Trophoblast cell (in vitro differentiated cells and primary cell): ENCODE measurements around the gene ARPC1B.
"Not testable (repeated sequence)": the region's sequence is repeated elsewhere in the genome, so short reads cannot be mapped to it uniquely, and the experiment has no call there.

Experiments used
- DNase-seq, 2 donors: peaks; one replicate each; pipeline ENCODE4 v3.0.0-alpha.2; 2016
- H2AFZ ChIP-seq: 2 replicates; pipeline ENCODE4 v1.6.1; 2013; ENCODE audit warnings: low read length, moderate library complexity, mild to moderate bottlenecking; ENCODE audit not compliant: insufficient read depth, poor library complexity
- H2AK5ac ChIP-seq: 2 replicates; pipeline ENCODE4 v1.6.1; 2013; ENCODE audit warnings: mild to moderate bottlenecking, low read length
- H2BK120ac ChIP-seq: 2 replicates; pipeline ENCODE4 v1.6.1; 2013; ENCODE audit warnings: low read length, mild to moderate bottlenecking, moderate library complexity; ENCODE audit not compliant: insufficient read depth, poor library complexity
- H2BK12ac ChIP-seq: 2 replicates; pipeline ENCODE4 v1.6.1; 2013; ENCODE audit warnings: mild to moderate bottlenecking, low read length, moderate library complexity
- H2BK5ac ChIP-seq: 2 replicates; pipeline ENCODE4 v1.6.1; 2013; ENCODE audit warnings: low read length, low read depth, moderate library complexity, mild to moderate bottlenecking; ENCODE audit not compliant: poor library complexity
- H3K14ac ChIP-seq: 2 replicates; pipeline ENCODE4 v1.6.1; 2013; ENCODE audit warnings: mild to moderate bottlenecking, low read length
- H3K18ac ChIP-seq: 2 replicates; pipeline ENCODE4 v1.6.1; 2013; ENCODE audit warnings: mild to moderate bottlenecking, low read length
- H3K23ac ChIP-seq: 2 replicates; pipeline ENCODE4 v1.6.1; 2013; ENCODE audit warnings: low read length
- H3K27ac ChIP-seq: 2 replicates; pipeline ENCODE4 v1.5.1; 2013; ENCODE audit warnings: low read depth, mild to moderate bottlenecking, inconsistent platforms, low read length, moderate library complexity
- H3K27me3 ChIP-seq: 2 replicates; pipeline ENCODE4 v1.6.1; 2013; ENCODE audit warnings: inconsistent platforms, mild to moderate bottlenecking, low read length, moderate library complexity; ENCODE audit not compliant: insufficient read depth
- H3K36me3 ChIP-seq, 2 experiments: 1 replicate in 1 of 2; 2 replicates in 1 of 2; pipeline ENCODE4 v1.6.1; 2013; ENCODE audit warnings: low read length in 2 of 2, mild to moderate bottlenecking in 2 of 2, moderate library complexity in 1 of 2; ENCODE audit not compliant: insufficient read depth in 2 of 2, control insufficient read depth in 1 of 2
- H3K4ac ChIP-seq: 2 replicates; pipeline ENCODE4 v1.6.1; 2013; ENCODE audit warnings: low read depth, mild to moderate bottlenecking, low read length, moderate library complexity
- H3K4me1 ChIP-seq, 2 experiments: 1 replicate in 1 of 2; 2 replicates in 1 of 2; pipeline ENCODE4 v1.6.1; 2013; ENCODE audit warnings: low read length in 2 of 2, mild to moderate bottlenecking in 2 of 2, moderate library complexity in 1 of 2; ENCODE audit not compliant: insufficient read depth in 2 of 2, control insufficient read depth in 1 of 2
- H3K4me2 ChIP-seq: 2 replicates; pipeline ENCODE4 v1.6.1; 2013; ENCODE audit warnings: inconsistent platforms, mild to moderate bottlenecking, low read length, moderate library complexity
- H3K4me3 ChIP-seq: 2 replicates; pipeline ENCODE4 v1.5.1; 2013; ENCODE audit warnings: mild to moderate bottlenecking, low read depth, low read length, inconsistent platforms
- H3K79me1 ChIP-seq: one replicate; pipeline ENCODE4 v1.6.1; 2013; ENCODE audit warnings: low read length
- H3K79me2 ChIP-seq: 2 replicates; pipeline ENCODE4 v1.6.1; 2013; ENCODE audit warnings: low read length, mild to moderate bottlenecking; ENCODE audit not compliant: control insufficient read depth, insufficient read depth, poor library complexity
- H3K9ac ChIP-seq: 2 replicates; pipeline ENCODE4 v1.6.1; 2013; ENCODE audit warnings: mild to moderate bottlenecking, low read length
- H3K9me3 ChIP-seq: 2 replicates; pipeline ENCODE4 v1.6.1; 2013; ENCODE audit warnings: low read depth, mild to moderate bottlenecking, control low read depth, inconsistent platforms, low read length; ENCODE audit not compliant: insufficient read depth
- H4K12ac ChIP-seq: 2 replicates; pipeline ENCODE4 v1.6.1; 2013; ENCODE audit warnings: low read depth, mild to moderate bottlenecking, low read length, moderate library complexity
- H4K8ac ChIP-seq: 2 replicates; pipeline ENCODE4 v1.6.1; 2013; ENCODE audit warnings: low read depth, mild to moderate bottlenecking, low read length, moderate library complexity
- H4K91ac ChIP-seq: one replicate; pipeline ENCODE4 v1.6.1; 2013; ENCODE audit warnings: low read depth, mild to moderate bottlenecking, low read length, moderate library complexity
- WGBS: extraction: QIAGEN DNeasy Blood & Tissue Kit; methylation state at CpG from one replicate; pipeline ENCODE4 v1.1.7; 2013; ENCODE audit warnings: missing lambda C conversion rate; ENCODE audit not compliant: insufficient read length, insufficient coverage; ENCODE audit errors: extremely low coverage; 5-methylcytosine and 5-hydroxymethylcytosine counted together

The ARPC1B gene

GRCh38 chr7:99409806-99410205 lies 35.3 kb downstream of the ARPC1B start:
- Histone ChIP-seq H3K79me1 (peaks cover 14% of the 10 kb centered on the region), H3K4ac (peak overlapping the region; percentile 89), H3K27ac (no peak overlapping the region), H3K18ac (no peak overlapping the region), H2AK5ac (no peak overlapping the region), H3K14ac (no peak overlapping the region), H3K79me2 (peaks cover 19% of the 10 kb centered on the region), H3K9me3 (no peaks in the 10 kb centered on the region), H2AFZ (no peak overlapping the region), H2BK12ac (no peak overlapping the region), H3K23ac (no peak overlapping the region), H4K8ac (no peak overlapping the region), H3K27me3 (peaks cover 2% of the 10 kb centered on the region), H4K12ac (no peak overlapping the region), H2BK120ac (no peak overlapping the region), H3K9ac (no peak overlapping the region), H3K4me1 (peaks cover 2 to 7% of the 10 kb centered on the region in 2 experiments), H3K4me2 (peak overlapping the region; percentile 79), H2BK5ac (no peak overlapping the region), H4K91ac (no peak overlapping the region), H3K4me3 (no peak overlapping the region), H3K36me3 (peaks cover 26 to 37% of the 10 kb centered on the region in 2 experiments)
- WGBS, result no CpG with 5 or more reads among the region's 3 CpGs
- no peak for DNase-seq

DNA sequence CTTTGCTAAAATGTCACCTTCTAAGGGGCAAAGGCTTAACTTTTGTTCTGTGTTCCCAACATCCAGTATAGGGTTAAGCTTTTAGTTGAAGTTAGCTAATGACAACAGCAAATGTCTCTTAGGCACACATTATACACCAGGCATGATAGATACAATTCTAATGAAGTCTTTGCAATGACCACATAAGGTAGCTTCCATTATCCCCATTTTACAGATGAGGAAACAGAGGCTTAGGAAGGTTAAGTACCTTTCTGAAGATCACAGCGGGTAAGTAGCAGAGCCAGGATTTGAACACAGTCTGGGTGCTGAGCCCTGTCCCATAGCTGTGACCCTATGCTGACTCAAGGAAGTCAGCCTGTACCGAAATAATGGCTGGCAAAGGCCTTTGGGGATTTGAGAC lies 36.1 kb downstream of the ARPC1B start:
- peaks cover 14% of the 10 kb centered on the region for H3K79me1 ChIP-seq
- no peak overlapping the region for H3K4me2 ChIP-seq
- no peak overlapping the region for H3K14ac ChIP-seq
- no peak overlapping the region for H3K27ac ChIP-seq
- H3K23ac ChIP-seq, result no peak overlapping the region
- no peak overlapping the region for H4K12ac ChIP-seq
- no peak overlapping the region for H4K8ac ChIP-seq
- peak overlapping the region; percentile 89 for H3K4ac ChIP-seq
- H3K9ac ChIP-seq, result no peak overlapping the region
- no peak overlapping the region for H3K4me3 ChIP-seq
- no peak overlapping the region for H2BK5ac ChIP-seq
- DNase-seq, result no peak
- peaks cover 2 to 7% of the 10 kb centered on the region in 2 experiments for H3K4me1 ChIP-seq
- no peak overlapping the region for H2AFZ ChIP-seq
- no peak overlapping the region for H2BK120ac ChIP-seq
- no CpG with 5 or more reads among the region's 2 CpGs for WGBS
- H2BK12ac ChIP-seq, result no peak overlapping the region
- no peak overlapping the region for H2AK5ac ChIP-seq
- H4K91ac ChIP-seq, result no peak overlapping the region
- H3K27me3 ChIP-seq, result peaks cover 2% of the 10 kb centered on the region
- no peak overlapping the region for H3K18ac ChIP-seq
- peaks cover 19% of the 10 kb centered on the region for H3K79me2 ChIP-seq
- peaks cover 32 to 40% of the 10 kb centered on the region in 2 experiments for H3K36me3 ChIP-seq
- H3K9me3 ChIP-seq, result peaks cover 1% of the 10 kb centered on the region

- H2BK12ac ChIP-seq, H3K9ac ChIP-seq, H2BK120ac ChIP-seq, H3K79me2 ChIP-seq, H2AFZ ChIP-seq, H2BK5ac ChIP-seq, H4K12ac ChIP-seq, H4K8ac ChIP-seq, H3K9me3 ChIP-seq, H3K4me3 ChIP-seq, H3K18ac ChIP-seq, H2AK5ac ChIP-seq, H3K4me1 ChIP-seq, H3K4ac ChIP-seq, H3K23ac ChIP-seq, H3K27ac ChIP-seq, H3K14ac ChIP-seq, H3K4me2 ChIP-seq, H3K79me1 ChIP-seq, H3K27me3 ChIP-seq, H4K91ac ChIP-seq: not testable (repeated sequence)
- no CpG with 5 or more reads among the region's 17 CpGs for WGBS
- peaks cover 72 to 79% of the 10 kb centered on the region in 2 experiments for H3K36me3 ChIP-seq
- peak; percentile 70 to 78 for DNase-seq
These were observed 41.1 kb downstream of the ARPC1B start for GRCh38 chr7:99415513-99416127.

DNA sequence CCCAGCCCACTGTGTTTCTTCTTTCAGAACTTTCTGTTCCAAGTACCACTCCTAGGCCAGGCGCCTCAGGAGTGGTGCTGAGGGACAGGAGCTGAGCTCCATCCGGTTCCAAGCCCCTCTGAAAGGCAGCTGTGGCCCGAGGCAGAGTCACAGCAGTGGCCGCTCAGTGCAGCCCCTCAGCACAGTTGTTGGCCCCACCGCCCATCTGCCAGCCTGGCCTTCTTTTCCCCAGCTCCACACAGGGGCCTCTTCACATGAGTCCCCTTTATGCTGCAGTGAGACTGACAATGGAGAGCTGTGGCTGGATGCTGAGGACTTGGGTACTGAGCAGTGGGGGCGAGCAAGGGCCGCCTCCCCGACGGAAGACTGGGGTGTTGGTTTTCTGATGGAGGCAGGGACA lies 43.7 kb downstream of the ARPC1B start:
- no peak for DNase-seq
- H3K23ac ChIP-seq, result no peak overlapping the region
- no peak overlapping the region for H4K91ac ChIP-seq

More for the DNA sequence above, 43.7 kb downstream of the ARPC1B start:
- no peak overlapping the region for H2AK5ac ChIP-seq
- no peak overlapping the region for H4K8ac ChIP-seq
- no peaks in the 10 kb centered on the region for H3K79me1 ChIP-seq
- H3K9me3 ChIP-seq, result peaks cover 1% of the 10 kb centered on the region
- H3K79me2 ChIP-seq, result no peaks in the 10 kb centered on the region
- H3K27ac ChIP-seq, result no peak overlapping the region
- H2BK120ac ChIP-seq, result no peak overlapping the region
- H3K4ac ChIP-seq, result no peak overlapping the region
- no peaks in the 10 kb centered on the region for H3K27me3 ChIP-seq
- H3K9ac ChIP-seq, result no peak overlapping the region
- H2BK5ac ChIP-seq, result no peak overlapping the region
- H2BK12ac ChIP-seq, result no peak overlapping the region
- H3K14ac ChIP-seq, result no peak overlapping the region
- no peak overlapping the region for H3K18ac ChIP-seq
- no peak overlapping the region for H3K4me3 ChIP-seq
- H3K4me2 ChIP-seq, result no peak overlapping the region
- peaks cover 73 to 77% of the 10 kb centered on the region in 2 experiments for H3K36me3 ChIP-seq
- H3K4me1 ChIP-seq, result no peaks in the 10 kb centered on the region
- H2AFZ ChIP-seq, result no peak overlapping the region
- H4K12ac ChIP-seq, result peak overlapping the region; percentile 35
- no CpG with 5 or more reads among the region's 9 CpGs for WGBS
